Tibial artery (tissue), 4 donors: ENCODE measurements around the gene CEMIP2.

ENCODE experiments used
- DNase-seq, 2 donors: peaks; one replicate each; pipeline ENCODE4 v3.0.0-alpha.2; 2019
- H3K27ac ChIP-seq, 2 donors: fragments of 200-600 bp; sonication (generic) in 1 of 2; 1 replicate in 1 of 2; 2 replicates in 1 of 2; pipeline ENCODE4 v1.5.1; 2018 to 2019; ENCODE audit warnings: mild to moderate bottlenecking in 1 of 2
- H3K27me3 ChIP-seq, 2 donors: fragments of 200-600 bp; sonication (generic) in 1 of 2; one replicate each; pipeline versions ENCODE4 v1.5.1 to v1.6.0; 2016 to 2019
- H3K36me3 ChIP-seq, 3 donors: fragments of 200-600 bp; sonication (generic) in 2 of 3; one replicate each; pipeline ENCODE4 v1.5.1; 2016 to 2019; ENCODE audit warnings: mild to moderate bottlenecking in 2 of 3
- H3K4me1 ChIP-seq, 4 donors: fragments of 200-600 bp; sonication (generic) in 2 of 4; 1 replicate in 3 of 4; 2 replicates in 1 of 4; pipeline ENCODE4 v1.5.1; 2016 to 2019
- H3K4me3 ChIP-seq, 2 donors: fragments of 200-600 bp; sonication (generic) in 1 of 2; 1 replicate in 1 of 2; 2 replicates in 1 of 2; pipeline ENCODE4 v1.5.1; 2018 to 2019; ENCODE audit warnings: mild to moderate bottlenecking in 2 of 2
- H3K9me3 ChIP-seq, 3 donors: fragments of 200-600 bp; sonication (generic) in 1 of 3; one replicate each; pipeline ENCODE4 v1.5.1; 2016 to 2019
- intact Hi-C: fragments of 100-400 bp; cut with DNase I; formaldehyde crosslinking; loops from one replicate; pipeline ENCODE4 v1.15.0; 2023; ENCODE audit warnings: low total_unique reads
- TF ChIP-seq, protein P1 (sequence below), 2 experiments: fragments of 200-600 bp in 1 of 2; fragments of 450-650 bp in 1 of 2; IDR thresholded peaks; one replicate each; pipeline ENCODE4 v1.5.1; 2017 to 2019; ENCODE audit warnings: antibody characterized with exemption in 2 of 2, mild to moderate bottlenecking in 1 of 2, moderate library complexity in 1 of 2

The CEMIP2 gene

DNA sequence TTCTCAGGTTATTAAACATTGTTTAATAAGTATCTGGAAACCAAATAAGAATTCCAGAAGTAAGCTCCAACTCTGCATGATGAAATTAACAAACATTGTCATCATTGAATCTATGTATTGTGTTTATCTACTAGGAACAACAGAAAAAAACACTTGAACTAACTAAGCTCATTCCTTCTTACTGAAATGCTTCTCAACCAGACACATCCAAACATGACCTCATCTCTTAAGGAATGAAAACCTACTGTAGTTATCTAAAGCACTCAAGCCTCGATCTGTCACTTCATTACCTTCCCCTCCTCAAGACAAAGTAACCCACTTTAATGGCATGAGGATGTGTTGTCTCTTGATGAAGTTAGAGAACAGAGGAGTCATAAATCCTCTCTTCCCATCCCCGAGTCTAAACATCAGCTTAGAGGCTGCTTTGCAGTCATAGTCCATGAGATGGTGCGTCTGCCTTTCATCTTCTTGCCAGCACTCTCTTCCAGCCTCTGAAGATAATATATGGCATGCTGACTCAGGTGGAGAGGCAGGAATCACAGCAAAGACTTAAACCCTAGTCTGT lies 86.5 kb downstream of the CEMIP2 start:
- DNase-seq = no peak
- Histone ChIP-seq H3K36me3 (peaks cover 0 to 10% (median 6%) of the 10 kb centered on the region in 3 donors), H3K9me3 (no peaks in the 10 kb centered on the region), H3K4me3 (no peak overlapping the region), H3K27me3 (no peaks in the 10 kb centered on the region), H3K27ac (no peak overlapping the region), H3K4me1 (peaks cover 0 to 27% (median 20%) of the 10 kb centered on the region in 4 donors)
- TF ChIP-seq, protein P1, sequence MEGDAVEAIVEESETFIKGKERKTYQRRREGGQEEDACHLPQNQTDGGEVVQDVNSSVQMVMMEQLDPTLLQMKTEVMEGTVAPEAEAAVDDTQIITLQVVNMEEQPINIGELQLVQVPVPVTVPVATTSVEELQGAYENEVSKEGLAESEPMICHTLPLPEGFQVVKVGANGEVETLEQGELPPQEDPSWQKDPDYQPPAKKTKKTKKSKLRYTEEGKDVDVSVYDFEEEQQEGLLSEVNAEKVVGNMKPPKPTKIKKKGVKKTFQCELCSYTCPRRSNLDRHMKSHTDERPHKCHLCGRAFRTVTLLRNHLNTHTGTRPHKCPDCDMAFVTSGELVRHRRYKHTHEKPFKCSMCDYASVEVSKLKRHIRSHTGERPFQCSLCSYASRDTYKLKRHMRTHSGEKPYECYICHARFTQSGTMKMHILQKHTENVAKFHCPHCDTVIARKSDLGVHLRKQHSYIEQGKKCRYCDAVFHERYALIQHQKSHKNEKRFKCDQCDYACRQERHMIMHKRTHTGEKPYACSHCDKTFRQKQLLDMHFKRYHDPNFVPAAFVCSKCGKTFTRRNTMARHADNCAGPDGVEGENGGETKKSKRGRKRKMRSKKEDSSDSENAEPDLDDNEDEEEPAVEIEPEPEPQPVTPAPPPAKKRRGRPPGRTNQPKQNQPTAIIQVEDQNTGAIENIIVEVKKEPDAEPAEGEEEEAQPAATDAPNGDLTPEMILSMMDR (IDR thresholded peaks at IDR 0.05) = no peak
- intact Hi-C loops = no loop called here

- no peaks in the 10 kb centered on the region for H3K27me3 ChIP-seq
- intact Hi-C loops = no loop called here
- peaks cover 0 to 27% (median 20%) of the 10 kb centered on the region in 4 donors for H3K4me1 ChIP-seq
- no peak overlapping the region for H3K27ac ChIP-seq
- H3K4me3 ChIP-seq = no peak overlapping the region
- TF ChIP-seq, protein P1 (IDR thresholded peaks at IDR 0.05) = no peak
- DNase-seq = no peak
- peaks cover 0 to 7% (median 6%) of the 10 kb centered on the region in 3 donors for H3K36me3 ChIP-seq
- H3K9me3 ChIP-seq = no peaks in the 10 kb centered on the region
These were observed 87.1 kb downstream of the CEMIP2 start for GRCh38 chr9:71681104-71681707.

- Histone ChIP-seq H3K9me3 (no peaks in the 10 kb centered on the region), H3K4me1 (peaks cover 0 to 27% (median 20%) of the 10 kb centered on the region in 4 donors), H3K27ac (no peak overlapping the region), H3K36me3 (peaks cover 0 to 6% (median under 1%) of the 10 kb centered on the region in 3 donors), H3K27me3 (no peaks in the 10 kb centered on the region), H3K4me3 (no peak overlapping the region)
- intact Hi-C loops = no loop called here
- TF ChIP-seq, protein P1 (IDR thresholded peaks at IDR 0.05) = no peak
- DNase-seq = no peak
These were observed 87.9 kb downstream of the CEMIP2 start for GRCh38 chr9:71680189-71680980.

GRCh38 chr9:71678999-71679398 lies 89.3 kb downstream of the CEMIP2 start:
- TF ChIP-seq, protein P1 (IDR thresholded peaks at IDR 0.05) = no peak
- H3K4me1 ChIP-seq = peaks cover 0 to 27% (median 20%) of the 10 kb centered on the region in 4 donors
- H3K27ac ChIP-seq = no peak overlapping the region

DNA sequence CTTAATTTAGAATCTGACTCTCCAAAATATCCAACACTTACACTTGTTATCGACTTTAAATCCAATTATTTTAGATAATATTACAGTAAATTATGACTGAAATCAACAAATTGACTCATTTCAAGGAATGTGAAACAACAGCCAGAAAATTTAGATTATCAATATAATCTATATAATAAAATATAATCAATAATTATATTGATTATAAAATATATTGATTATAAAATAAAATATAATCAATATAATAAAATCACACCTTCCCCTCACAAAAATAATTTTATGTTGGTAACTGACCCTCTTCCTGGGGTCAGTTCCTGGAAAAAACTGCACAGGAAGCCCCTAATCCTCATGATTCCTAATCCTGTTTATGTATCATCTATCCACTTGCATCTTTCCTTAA lies 91.1 kb downstream of the CEMIP2 start:
- peaks cover 0 to 27% (median 20%) of the 10 kb centered on the region in 4 donors for H3K4me1 ChIP-seq

More at GRCh38 chr9:71678999-71679398, 89.3 kb downstream of the CEMIP2 start:
- no peaks in the 10 kb centered on the region for H3K36me3 ChIP-seq
- DNase-seq = no peak
- intact Hi-C loops = no loop called here
- no peak overlapping the region for H3K4me3 ChIP-seq
- H3K9me3 ChIP-seq = no peaks in the 10 kb centered on the region
- H3K27me3 ChIP-seq = no peaks in the 10 kb centered on the region

More for the DNA sequence above, 91.1 kb downstream of the CEMIP2 start:
- DNase-seq = no peak
- Histone ChIP-seq H3K4me3 (no peak overlapping the region), H3K27ac (no peak overlapping the region), H3K36me3 (no peaks in the 10 kb centered on the region), H3K27me3 (no peaks in the 10 kb centered on the region), H3K9me3 (no peaks in the 10 kb centered on the region)
- intact Hi-C loops = no loop called here
- TF ChIP-seq, protein P1 (IDR thresholded peaks at IDR 0.05) = no peak
